ENCODE results near the gene GALNT2.

GALNT2 gene

GRCh38 chr1:230186874-230187273 lies 119.8 kb downstream of the GALNT2 start:
- TF ChIP-seq CSDC2 (CRISPR knock-in tag; IDR thresholded peaks at IDR 0.05) (no peak), GLIS3 (CRISPR knock-in tag; IDR thresholded peaks at IDR 0.05) (no peak), RARB (CRISPR knock-in tag; IDR thresholded peaks at IDR 0.05) (no peak), ESRRG (CRISPR knock-in tag; IDR thresholded peaks at IDR 0.05) (no peak), ZC3H10 (CRISPR knock-in tag; IDR thresholded peaks at IDR 0.05) (no peak), ARNTL (CRISPR knock-in tag; IDR thresholded peaks at IDR 0.05; ENCODE audit: borderline replicate concordance, low read depth) (no peak), ZNF70 (CRISPR knock-in tag; IDR thresholded peaks at IDR 0.05) (no peak), OSR1 (CRISPR knock-in tag; IDR thresholded peaks at IDR 0.05) (no peak), ZNF565 (CRISPR knock-in tag; conservative IDR thresholded peaks at IDR 0.05; ENCODE audit: low read depth) (no peak), CSRNP3 (CRISPR knock-in tag; IDR thresholded peaks at IDR 0.05) (no peak)
- TF ChIP-seq, protein P1, sequence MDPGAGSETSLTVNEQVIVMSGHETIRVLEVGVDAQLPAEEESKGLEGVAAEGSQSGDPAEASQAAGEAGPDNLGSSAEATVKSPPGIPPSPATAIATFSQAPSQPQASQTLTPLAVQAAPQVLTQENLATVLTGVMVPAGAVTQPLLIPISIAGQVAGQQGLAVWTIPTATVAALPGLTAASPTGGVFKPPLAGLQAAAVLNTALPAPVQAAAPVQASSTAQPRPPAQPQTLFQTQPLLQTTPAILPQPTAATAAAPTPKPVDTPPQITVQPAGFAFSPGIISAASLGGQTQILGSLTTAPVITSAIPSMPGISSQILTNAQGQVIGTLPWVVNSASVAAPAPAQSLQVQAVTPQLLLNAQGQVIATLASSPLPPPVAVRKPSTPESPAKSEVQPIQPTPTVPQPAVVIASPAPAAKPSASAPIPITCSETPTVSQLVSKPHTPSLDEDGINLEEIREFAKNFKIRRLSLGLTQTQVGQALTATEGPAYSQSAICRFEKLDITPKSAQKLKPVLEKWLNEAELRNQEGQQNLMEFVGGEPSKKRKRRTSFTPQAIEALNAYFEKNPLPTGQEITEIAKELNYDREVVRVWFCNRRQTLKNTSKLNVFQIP (CRISPR knock-in tag; IDR thresholded peaks at IDR 0.05; ENCODE audit: borderline replicate concordance, low read depth): no peak
- ATAC-seq: no peak

DNA sequence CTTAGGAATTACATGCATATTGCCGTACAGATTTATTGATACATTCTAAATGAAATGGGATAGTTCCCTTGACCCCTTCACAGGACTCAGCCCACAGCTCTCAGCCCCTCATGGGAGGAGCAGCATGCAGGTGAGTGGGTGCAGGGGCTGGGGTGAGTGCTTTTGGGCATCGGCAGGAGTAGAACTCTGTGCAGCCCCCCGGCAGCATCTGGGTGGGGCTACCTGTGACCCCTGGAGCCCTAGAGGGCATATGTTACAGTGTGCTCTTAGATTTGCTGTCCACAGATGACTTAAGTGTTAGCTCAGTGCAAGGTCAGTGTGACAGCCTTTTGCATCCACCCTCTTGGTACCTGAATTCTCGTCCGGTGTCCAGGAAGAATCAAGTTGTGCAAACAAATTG lies 120.3 kb downstream of the GALNT2 start:
- TF ChIP-seq ZFP3 (CRISPR knock-in tag; IDR thresholded peaks at IDR 0.05) (no peak), CSRNP3 (CRISPR knock-in tag; IDR thresholded peaks at IDR 0.05) (no peak), BACH2 (CRISPR knock-in tag; IDR thresholded peaks at IDR 0.05; ENCODE audit: borderline replicate concordance) (no peak), PPARA (CRISPR knock-in tag; IDR thresholded peaks at IDR 0.05; ENCODE audit: borderline replicate concordance) (no peak), OSR1 (CRISPR knock-in tag; IDR thresholded peaks at IDR 0.05) (no peak), PATZ1 (CRISPR knock-in tag; IDR thresholded peaks at IDR 0.05; ENCODE audit: borderline replicate concordance) (no peak), CSDC2 (CRISPR knock-in tag; IDR thresholded peaks at IDR 0.05) (no peak), ZFP30 (CRISPR knock-in tag; IDR thresholded peaks at IDR 0.05) (no peak), RARB (CRISPR knock-in tag; IDR thresholded peaks at IDR 0.05) (no peak), ZNF70 (CRISPR knock-in tag; IDR thresholded peaks at IDR 0.05) (no peak), SNAI2 (CRISPR knock-in tag; IDR thresholded peaks at IDR 0.05) (no peak), ZNF565 (CRISPR knock-in tag; conservative IDR thresholded peaks at IDR 0.05; ENCODE audit: low read depth) (no peak), TCF4 (CRISPR knock-in tag; IDR thresholded peaks at IDR 0.05; ENCODE audit: borderline replicate concordance) (no peak), ZC3H10 (CRISPR knock-in tag; IDR thresholded peaks at IDR 0.05) (no peak)
- no peak for ATAC-seq

DNA sequence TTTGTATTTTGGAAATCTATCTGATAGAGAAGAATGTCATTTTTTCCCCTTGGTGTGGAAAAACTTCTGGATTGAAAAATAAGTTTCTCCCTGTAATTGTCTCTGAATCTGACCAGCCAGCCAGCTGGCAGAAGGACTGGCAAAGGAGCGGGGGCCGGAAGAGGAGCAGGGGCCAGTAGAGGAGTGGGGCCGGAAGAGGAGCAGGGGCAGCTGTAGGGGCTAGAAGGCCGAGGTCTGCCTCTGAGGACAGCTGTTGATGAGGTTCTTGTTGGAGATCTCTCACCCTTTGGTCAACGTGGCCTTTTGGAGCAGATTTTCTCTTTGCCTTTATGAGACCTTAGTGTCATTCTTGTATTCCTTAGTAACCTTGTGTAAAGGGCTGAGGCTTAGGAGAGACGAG lies 121.8 kb downstream of the GALNT2 start:
- TF ChIP-seq TCF4 (CRISPR knock-in tag; IDR thresholded peaks at IDR 0.05; ENCODE audit: borderline replicate concordance) (no peak), ZNF8 (CRISPR knock-in tag; IDR thresholded peaks at IDR 0.05) (no peak), ESRRG (CRISPR knock-in tag; IDR thresholded peaks at IDR 0.05) (no peak), ZNF565 (CRISPR knock-in tag; conservative IDR thresholded peaks at IDR 0.05; ENCODE audit: low read depth) (no peak), CREB5 (CRISPR knock-in tag; IDR thresholded peaks at IDR 0.05; ENCODE audit: low read depth) (no peak), ISL1 (CRISPR knock-in tag; IDR thresholded peaks at IDR 0.05) (no peak), ZC3H10 (CRISPR knock-in tag; IDR thresholded peaks at IDR 0.05) (no peak), ZNF70 (CRISPR knock-in tag; IDR thresholded peaks at IDR 0.05) (no peak), ARNTL (CRISPR knock-in tag; IDR thresholded peaks at IDR 0.05; ENCODE audit: borderline replicate concordance, low read depth) (no peak), SNAI2 (CRISPR knock-in tag; IDR thresholded peaks at IDR 0.05) (no peak), CSRNP3 (CRISPR knock-in tag; IDR thresholded peaks at IDR 0.05) (no peak), PPARA (CRISPR knock-in tag; IDR thresholded peaks at IDR 0.05; ENCODE audit: borderline replicate concordance) (no peak), ZFP3 (CRISPR knock-in tag; IDR thresholded peaks at IDR 0.05) (no peak), CSDC2 (CRISPR knock-in tag; IDR thresholded peaks at IDR 0.05) (no peak), OSR1 (CRISPR knock-in tag; IDR thresholded peaks at IDR 0.05) (no peak), RARB (CRISPR knock-in tag; IDR thresholded peaks at IDR 0.05) (no peak), BACH2 (CRISPR knock-in tag; IDR thresholded peaks at IDR 0.05; ENCODE audit: borderline replicate concordance) (no peak)
- TF ChIP-seq, protein P1 (CRISPR knock-in tag; IDR thresholded peaks at IDR 0.05; ENCODE audit: borderline replicate concordance, low read depth): no peak
- ATAC-seq: no peak
